ENCODE measurements around the gene FKBP7. TPM values are rescaled to one million over a fixed set of nuclear protein-coding genes. Genes with fewer than 3 reads are reported as not detected.

The FKBP7 gene
- total RNA-seq, 1 experiment from 2014 or later: 4.8 TPM

DNA sequence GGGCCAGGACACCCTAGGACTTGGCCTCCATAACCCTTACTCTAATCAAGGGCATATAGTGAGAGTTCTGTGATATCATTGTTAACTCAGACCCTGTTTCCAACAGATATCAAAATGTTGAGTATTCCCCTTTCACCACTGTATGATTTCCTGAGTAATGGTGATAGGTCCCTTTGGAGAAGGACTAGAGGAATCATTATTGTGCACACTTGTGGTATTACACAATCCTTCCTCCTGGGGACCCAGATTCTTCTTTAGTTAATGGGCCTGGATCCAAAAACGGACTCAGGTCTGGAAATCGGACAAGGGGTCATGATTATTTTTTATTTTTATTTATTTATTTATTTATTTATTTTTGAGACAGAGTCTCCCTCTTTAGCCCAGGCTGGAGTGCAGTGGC is 50.9 kb downstream of the FKBP7 start:
- H3T11ph ChIP-seq (ENCODE audit: low read length): no peak overlapping the region
- no peak overlapping the region for H3K4ac ChIP-seq (ENCODE audit: low read depth, low read length)
- no peaks in the 10 kb centered on the region for H3K79me1 ChIP-seq (ENCODE audit: insufficient read depth, low read depth, low read length, poor library complexity, severe bottlenecking)
- no peak overlapping the region for H4K5ac ChIP-seq (ENCODE audit: insufficient read length, low read depth, low read length)
- no peaks in the 10 kb centered on the region for H3K79me2 ChIP-seq (ENCODE audit: insufficient read depth, low read length)
- H3K18ac ChIP-seq (ENCODE audit: insufficient read length, low read depth, low read length): no peak overlapping the region
- no peak overlapping the region for H2BK15ac ChIP-seq (ENCODE audit: low read depth, low read length)
- H3K4me3 Mint-ChIP-seq: no peak overlapping the region; a peak in 1 of 5 replicates
- no peak overlapping the region for H2BK20ac ChIP-seq (ENCODE audit: low read depth, low read length, poor library complexity, severe bottlenecking)
- no peak overlapping the region for H2BK12ac ChIP-seq (ENCODE audit: insufficient read length, low read depth, low read length)
- no peak overlapping the region for H3K23ac ChIP-seq (ENCODE audit: insufficient read length, low read depth, low read length)
- H3K9ac ChIP-seq (ENCODE audit: extremely low read depth, insufficient read length, low read length): no peak overlapping the region
- no peak overlapping the region for H3K27ac Mint-ChIP-seq
- no peak overlapping the region for H4K8ac ChIP-seq (replicated peaks; ENCODE audit: insufficient read length, low read depth, low read length)
- no peaks in the 10 kb centered on the region for H3K27me3 ChIP-seq (ENCODE audit: insufficient read depth, low read length)
- no CpG with 5 or more reads among the region's 2 CpGs for WGBS (ENCODE audit: extremely low coverage, insufficient read length, low lambda C conversion rate)
- H4K91ac ChIP-seq (ENCODE audit: insufficient read length, low read depth, low read length): no peak overlapping the region
- no peak overlapping the region for H3K4me2 ChIP-seq (ENCODE audit: insufficient read depth, insufficient read length, low read length)
- TF ChIP-seq, protein P1, sequence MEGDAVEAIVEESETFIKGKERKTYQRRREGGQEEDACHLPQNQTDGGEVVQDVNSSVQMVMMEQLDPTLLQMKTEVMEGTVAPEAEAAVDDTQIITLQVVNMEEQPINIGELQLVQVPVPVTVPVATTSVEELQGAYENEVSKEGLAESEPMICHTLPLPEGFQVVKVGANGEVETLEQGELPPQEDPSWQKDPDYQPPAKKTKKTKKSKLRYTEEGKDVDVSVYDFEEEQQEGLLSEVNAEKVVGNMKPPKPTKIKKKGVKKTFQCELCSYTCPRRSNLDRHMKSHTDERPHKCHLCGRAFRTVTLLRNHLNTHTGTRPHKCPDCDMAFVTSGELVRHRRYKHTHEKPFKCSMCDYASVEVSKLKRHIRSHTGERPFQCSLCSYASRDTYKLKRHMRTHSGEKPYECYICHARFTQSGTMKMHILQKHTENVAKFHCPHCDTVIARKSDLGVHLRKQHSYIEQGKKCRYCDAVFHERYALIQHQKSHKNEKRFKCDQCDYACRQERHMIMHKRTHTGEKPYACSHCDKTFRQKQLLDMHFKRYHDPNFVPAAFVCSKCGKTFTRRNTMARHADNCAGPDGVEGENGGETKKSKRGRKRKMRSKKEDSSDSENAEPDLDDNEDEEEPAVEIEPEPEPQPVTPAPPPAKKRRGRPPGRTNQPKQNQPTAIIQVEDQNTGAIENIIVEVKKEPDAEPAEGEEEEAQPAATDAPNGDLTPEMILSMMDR (conservative IDR thresholded peaks at IDR 0.05): no peak
- H2AK5ac ChIP-seq (ENCODE audit: insufficient read length, low read length): no peak overlapping the region
- H3K56ac ChIP-seq (ENCODE audit: insufficient read length, low read depth, low read length): no peak overlapping the region
- H3K9me3 Mint-ChIP-seq: peaks cover 2 to 7% of the 10 kb centered on the region in 2 experiments; a peak in 3 of 5 replicates
- H3K4me1 Mint-ChIP-seq: no peaks in the 10 kb centered on the region
- H3K14ac ChIP-seq (ENCODE audit: insufficient read depth, low read length): no peak overlapping the region
- peaks cover 20 to 61% (median 47%) of the 10 kb centered on the region in 3 experiments; a peak in 6 of 7 replicates for H3K36me3 Mint-ChIP-seq (ENCODE audit: insufficient read depth in 1 of 3, low read depth in 3 of 3)
- no peak overlapping the region for H2BK5ac ChIP-seq (ENCODE audit: insufficient read length, low read length)
- H3K27me3 Mint-ChIP-seq (ENCODE audit: low read depth): no peaks in the 10 kb centered on the region
- no peak for DNase-seq
- H3K27ac ChIP-seq (ENCODE audit: insufficient read length, low read depth, low read length): no peak overlapping the region
- no peaks in the 10 kb centered on the region for H4K20me1 ChIP-seq (ENCODE audit: control insufficient read depth, insufficient read depth, insufficient read length)
- no peaks in the 10 kb centered on the region for H3K9me3 ChIP-seq (ENCODE audit: control insufficient read depth, low read depth, low read length)
- H2BK120ac ChIP-seq (ENCODE audit: low read depth, low read length, poor library complexity, severe bottlenecking): no peak overlapping the region
- no peaks in the 10 kb centered on the region for H3K23me2 ChIP-seq (ENCODE audit: insufficient read length, low read depth, low read length, poor library complexity, severe bottlenecking)
- H3K4me1 ChIP-seq (ENCODE audit: insufficient read depth, low read length): no peaks in the 10 kb centered on the region
- no peak overlapping the region for H2AFZ ChIP-seq (ENCODE audit: low read length)
